Body of pancreas (tissue), 4 donors: Measurements from ENCODE around the gene COX15.

Source experiments
- CTCF ChIP-seq, 7 experiments: fragments of 450-650 bp in 4 of 7; fragments of 200-600 bp in 3 of 7; sonication (generic) in 3 of 7; IDR thresholded peaks; one replicate each; pipeline ENCODE4 v1.5.1; 2016 to 2019; ENCODE audit warnings: antibody characterized with exemption in 7 of 7
- POLR2A ChIP-seq, 3 donors: fragments of 450-650 bp; IDR thresholded peaks; one replicate each; pipeline ENCODE4 v1.6.1; 2016; ENCODE audit warnings: antibody characterized with exemption in 3 of 3, mild to moderate bottlenecking in 2 of 3

- TF ChIP-seq CTCF (IDR thresholded peaks at IDR 0.05) (no peak), POLR2A (IDR thresholded peaks at IDR 0.05) (no peak)
Observed at GRCh38 chr10:99758211-99758891, 26.4 kb upstream of the COX15 start.
